Gastroesophageal sphincter (tissue), 4 donors: ENCODE measurements around the gene UNK. TPM values are rescaled to one million over a fixed set of nuclear protein-coding genes. Genes with fewer than 3 reads are reported as not detected.

Experiments used
- ATAC-seq: fragments of 150-250 bp; one replicate; pipeline ENCODE4 v1.9.1; 2016; ENCODE audit warnings: mild to moderate bottlenecking, moderate library complexity
- H3K27ac ChIP-seq, 4 donors: fragments of 200-600 bp; sonication (generic) in 3 of 4; 1 replicate in 3 of 4; 2 replicates in 1 of 4; pipeline ENCODE4 v1.5.1; 2016 to 2019
- H3K27me3 ChIP-seq: fragments of 200-600 bp; sonication (generic); one replicate; pipeline ENCODE4 v1.5.1; 2019
- H3K36me3 ChIP-seq, 2 donors: fragments of 200-600 bp; sonication (generic); one replicate each; pipeline ENCODE4 v1.5.1; 2019; ENCODE audit warnings: control low read depth in 1 of 2
- H3K4me1 ChIP-seq, 3 donors: fragments of 200-600 bp; sonication (generic); 1 replicate in 2 of 3; 2 replicates in 1 of 3; pipeline ENCODE4 v1.5.1; 2016 to 2019; ENCODE audit warnings: control low read depth in 2 of 3
- H3K4me3 ChIP-seq, 2 donors: fragments of 200-600 bp; sonication (generic); one replicate each; pipeline ENCODE4 v1.5.1; 2019; ENCODE audit warnings: mild to moderate bottlenecking in 1 of 2, moderate library complexity in 1 of 2
- H3K9me3 ChIP-seq, 3 donors: fragments of 200-600 bp; sonication (generic); one replicate each; pipeline ENCODE4 v1.5.1; 2017 to 2019; ENCODE audit warnings: control low read depth in 2 of 3
- EP300 ChIP-seq: sonication (generic); formaldehyde crosslinking; IDR thresholded peaks from one replicate; pipeline ENCODE4 v1.6.1; 2017; ENCODE audit warnings: antibody characterized with exemption, mild to moderate bottlenecking
- POLR2A ChIP-seq, 2 donors: fragments of 450-650 bp; IDR thresholded peaks; one replicate each; pipeline ENCODE4 v1.6.1; 2017; ENCODE audit warnings: antibody characterized with exemption in 2 of 2, mild to moderate bottlenecking in 2 of 2, moderate library complexity in 1 of 2
- POLR2AphosphoS5 ChIP-seq: sonication (generic); formaldehyde crosslinking; IDR thresholded peaks from one replicate; pipeline ENCODE4 v1.6.1; 2017; ENCODE audit warnings: antibody characterized with exemption
- WGBS, 2 donors: methylation state at CpG; one replicate each; pipeline ENCODE4 v1.1.5; 2018; ENCODE audit warnings: low coverage in 1 of 2; 5-methylcytosine and 5-hydroxymethylcytosine counted together
- total RNA-seq, 4 donors: library from RNA; depleted of rRNA; stranded (reverse); fragments of >200 nt; gene quantifications; one replicate each; pipeline ENCODE4 v1.1.0, GENCODE V29; 2016
- TF ChIP-seq, protein P1 (sequence below), 4 experiments: fragments of 200-600 bp in 2 of 4; fragments of 450-650 bp in 2 of 4; sonication (generic) in 1 of 4; IDR thresholded peaks; one replicate each; pipeline ENCODE4 v1.5.1; 2017 to 2019; ENCODE audit warnings: antibody characterized with exemption in 4 of 4, mild to moderate bottlenecking in 2 of 4, moderate library complexity in 2 of 4

The UNK gene
- total RNA-seq, 4 donors from 2014 or later = 9.8 to 41.6 (median 21.0) TPM

DNA sequence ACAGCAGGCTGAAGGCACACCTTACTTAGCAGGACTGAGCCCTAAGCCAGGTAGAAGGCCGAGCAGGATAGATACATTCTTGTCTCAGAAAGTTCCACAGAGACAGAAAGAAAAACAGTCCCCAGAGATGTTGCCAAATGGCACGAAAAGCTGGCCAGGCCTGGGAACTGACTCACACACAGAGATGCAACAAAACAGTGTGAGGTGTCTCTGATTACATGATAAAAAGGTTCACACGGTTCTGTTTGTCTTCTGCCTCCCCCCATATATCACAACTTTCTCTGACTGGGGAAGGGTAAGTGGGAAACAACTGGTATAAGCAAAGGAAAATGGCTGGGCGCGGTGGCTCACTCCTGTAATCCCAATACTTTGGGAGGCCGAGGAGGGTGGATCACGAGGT is 68.8 kb downstream of the UNK start:
- WGBS, 2 donors = 52 to 55% methylated on average over 7 of the region's 7 CpGs
- H3K9me3 ChIP-seq = no peaks in the 10 kb centered on the region
- no peak for ATAC-seq
- H3K27ac ChIP-seq = peak overlapping the region in 3 of 4 donors; percentile 97 to 100 (median 100)
- H3K27me3 ChIP-seq = no peaks in the 10 kb centered on the region
- H3K4me1 ChIP-seq = peaks cover 0 to 70% (median 13%) of the 10 kb centered on the region in 3 donors
- peaks cover 0 to 50% of the 10 kb centered on the region in 2 donors for H3K36me3 ChIP-seq
- H3K4me3 ChIP-seq = peak overlapping the region in 1 of 2 donors; percentile 94
- no peak for TF ChIP-seq POLR2A (IDR thresholded peaks at IDR 0.05)
- TF ChIP-seq POLR2AphosphoS5 = peak; percentile 5
- TF ChIP-seq, protein P1, sequence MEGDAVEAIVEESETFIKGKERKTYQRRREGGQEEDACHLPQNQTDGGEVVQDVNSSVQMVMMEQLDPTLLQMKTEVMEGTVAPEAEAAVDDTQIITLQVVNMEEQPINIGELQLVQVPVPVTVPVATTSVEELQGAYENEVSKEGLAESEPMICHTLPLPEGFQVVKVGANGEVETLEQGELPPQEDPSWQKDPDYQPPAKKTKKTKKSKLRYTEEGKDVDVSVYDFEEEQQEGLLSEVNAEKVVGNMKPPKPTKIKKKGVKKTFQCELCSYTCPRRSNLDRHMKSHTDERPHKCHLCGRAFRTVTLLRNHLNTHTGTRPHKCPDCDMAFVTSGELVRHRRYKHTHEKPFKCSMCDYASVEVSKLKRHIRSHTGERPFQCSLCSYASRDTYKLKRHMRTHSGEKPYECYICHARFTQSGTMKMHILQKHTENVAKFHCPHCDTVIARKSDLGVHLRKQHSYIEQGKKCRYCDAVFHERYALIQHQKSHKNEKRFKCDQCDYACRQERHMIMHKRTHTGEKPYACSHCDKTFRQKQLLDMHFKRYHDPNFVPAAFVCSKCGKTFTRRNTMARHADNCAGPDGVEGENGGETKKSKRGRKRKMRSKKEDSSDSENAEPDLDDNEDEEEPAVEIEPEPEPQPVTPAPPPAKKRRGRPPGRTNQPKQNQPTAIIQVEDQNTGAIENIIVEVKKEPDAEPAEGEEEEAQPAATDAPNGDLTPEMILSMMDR (IDR thresholded peaks at IDR 0.05) = no peak
- no peak for TF ChIP-seq EP300

DNA sequence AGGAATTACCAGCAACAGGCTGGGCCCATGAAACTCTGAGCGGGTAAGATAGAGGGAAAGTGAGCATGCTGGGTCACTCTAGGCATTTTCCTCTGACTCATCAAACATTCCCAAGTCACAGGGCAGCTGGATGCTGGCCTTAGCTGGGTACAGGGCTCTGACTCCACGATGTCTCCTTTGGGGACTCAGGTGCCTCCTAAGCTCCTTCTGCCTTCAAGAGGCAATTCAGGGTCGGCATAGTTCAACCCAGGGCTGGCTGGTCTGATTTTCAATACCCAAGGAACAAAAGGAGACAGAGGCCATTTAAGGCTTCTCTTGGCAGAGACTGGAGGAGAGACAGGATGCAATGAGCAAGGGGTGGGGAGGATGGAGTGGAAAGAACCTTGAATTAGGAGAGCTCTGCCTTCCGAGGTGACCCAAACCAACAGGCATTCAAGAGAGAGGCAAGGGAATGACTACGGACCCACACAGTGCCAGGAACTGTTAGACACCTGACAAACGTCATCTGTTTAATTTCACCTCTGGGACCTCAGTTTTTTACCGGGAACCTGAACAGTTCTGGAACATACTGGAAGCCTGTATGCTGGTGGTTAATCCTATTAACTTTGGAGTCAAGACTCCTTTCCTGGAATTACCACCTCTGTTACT is 69.6 kb downstream of the UNK start:
- Histone ChIP-seq H3K27ac (peak overlapping the region; percentile 97 to 100 (median 100)), H3K4me3 (peak overlapping the region; percentile 94 to 95), H3K9me3 (no peaks in the 10 kb centered on the region), H3K4me1 (peaks cover 0 to 62% (median 13%) of the 10 kb centered on the region in 3 donors), H3K36me3 (peaks cover 0 to 42% of the 10 kb centered on the region in 2 donors), H3K27me3 (no peaks in the 10 kb centered on the region)
- TF ChIP-seq EP300 (no peak), POLR2AphosphoS5 (peak; percentile 75), POLR2A (IDR thresholded peaks at IDR 0.05) (peak in 1 of 2 donors; percentile 37)
- TF ChIP-seq, protein P1 (IDR thresholded peaks at IDR 0.05) = no peak
- WGBS, 2 donors = 0 to 8% methylated on average over 2 to 5 of the region's 7 CpGs
- peak; percentile 22 for ATAC-seq

DNA sequence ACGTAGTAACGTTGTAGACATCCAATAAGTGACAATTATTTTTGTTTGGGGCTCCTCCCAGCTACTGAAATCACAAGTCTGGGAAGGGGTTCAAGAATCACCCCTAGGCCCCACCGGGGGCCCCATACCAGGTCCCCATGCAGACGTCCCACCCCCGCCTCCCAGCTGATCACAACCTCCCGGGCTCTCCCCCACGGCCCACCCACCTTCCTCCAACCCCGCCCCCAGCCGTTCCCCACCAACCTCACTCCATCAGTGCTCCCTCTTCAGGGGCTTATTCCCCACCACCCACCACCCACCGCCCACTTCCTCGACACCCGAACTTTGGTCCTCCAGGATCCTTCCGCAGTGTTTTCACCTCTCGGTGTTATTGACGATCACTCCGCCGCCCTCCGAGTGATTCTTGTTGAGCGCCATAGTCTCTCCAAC is 70.3 kb downstream of the UNK start:
- Histone ChIP-seq H3K4me1 (peaks cover 0 to 55% (median 13%) of the 10 kb centered on the region in 3 donors), H3K36me3 (peaks cover 0 to 35% of the 10 kb centered on the region in 2 donors)
- TF ChIP-seq POLR2A (IDR thresholded peaks at IDR 0.05) (no peak), EP300 (no peak), POLR2AphosphoS5 (no peak)
- TF ChIP-seq, protein P1 (IDR thresholded peaks at IDR 0.05) = no peak

DNA sequence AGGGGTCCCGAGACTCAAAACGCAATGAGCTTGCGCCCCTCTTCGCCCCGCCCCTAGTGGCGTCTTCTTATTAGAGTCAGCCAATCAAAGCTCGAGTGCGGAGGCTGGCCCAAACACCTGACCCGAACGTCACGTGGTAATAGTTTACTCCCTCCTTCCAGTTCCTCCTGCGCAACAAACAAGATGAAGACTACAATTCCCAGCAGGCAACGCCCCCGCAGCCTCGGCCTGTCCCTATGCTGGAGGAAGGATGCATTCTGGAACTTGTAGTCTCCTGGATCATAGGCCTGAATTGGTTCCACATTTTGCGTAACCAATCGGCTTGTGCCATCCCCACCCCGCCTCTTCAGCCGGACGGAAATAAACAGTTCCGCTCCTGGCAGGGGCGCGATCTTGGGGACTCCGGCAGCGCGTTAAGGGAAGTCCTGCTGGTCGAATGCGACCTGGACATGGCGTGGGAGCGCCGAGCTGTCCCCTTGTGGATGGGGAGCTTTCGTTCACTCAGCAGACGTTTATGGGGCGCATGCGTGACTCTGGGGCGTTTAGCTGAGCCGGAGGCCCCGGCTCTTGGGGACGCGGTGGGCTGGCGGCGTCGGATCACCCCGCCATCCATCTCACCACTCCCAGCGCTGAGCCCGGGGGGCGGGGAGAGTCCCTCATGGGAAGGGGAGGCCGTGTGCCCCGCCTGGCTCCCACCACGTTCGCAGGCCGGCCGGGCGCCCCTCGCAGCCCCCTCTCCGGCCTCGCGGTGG is 70.9 kb downstream of the UNK start, which contains the start of gene WBP2:
Gene WBP2, minus strand, starts transcription at position 26 of the 752 bp plus-strand sequence. CDS start 38 bp downstream, outside the sequence.
- Histone ChIP-seq H3K27me3 (no peaks in the 10 kb centered on the region), H3K4me1 (peaks cover 0 to 49% (median 13%) of the 10 kb centered on the region in 3 donors), H3K4me3 (peak within 1 kb of the TSS; percentile 94 to 95), H3K27ac (peak within 1 kb of the TSS; percentile 97 to 100 (median 100)), H3K9me3 (no peaks in the 10 kb centered on the region), H3K36me3 (peaks cover 0 to 29% of the 10 kb centered on the region in 2 donors)
- WGBS, 2 donors = 0% methylated on average over 5 to 7 of the region's 58 CpGs
- TF ChIP-seq, protein P1 (IDR thresholded peaks at IDR 0.05) = peak in 3 of 4 experiments; percentile 53 to 81 (median 57)
- TF ChIP-seq POLR2A (IDR thresholded peaks at IDR 0.05) = peak; percentile 96 to 97
- TF ChIP-seq EP300 = no peak
- TF ChIP-seq POLR2AphosphoS5 = peak; percentile 98
- ATAC-seq = peak; percentile 95

More for the DNA sequence above, 70.3 kb downstream of the UNK start:
- 0% methylated on average over 2 to 5 of the region's 19 CpGs for WGBS, 2 donors
- Histone ChIP-seq H3K9me3 (no peaks in the 10 kb centered on the region), H3K27ac (peak overlapping the region; percentile 97 to 100 (median 100)), H3K27me3 (no peaks in the 10 kb centered on the region), H3K4me3 (peak overlapping the region; percentile 94 to 95)
- ATAC-seq = no peak
